GM18873 (cell line): ENCODE results near the gene NACAD.
A peak's percentile ranks its signal among the peaks of the same experiment; 100 is the strongest.
"Not testable (repeated sequence)": the region's sequence is repeated elsewhere in the genome, so short reads cannot be mapped to it uniquely, and the experiment has no call there.

ENCODE experiments used
- ATAC-seq: cut with Tn5 transposase; IDR thresholded peaks from one replicate; pipeline ENCODE4 v1.9.1; 2021; ENCODE audit warnings: mild to moderate bottlenecking, moderate library complexity, moderate number of reproducible peaks; ENCODE audit not compliant: unreplicated experiment, low FRiP score

NACAD gene

GRCh38 chr7:45118292-45118691, 29.5 kb upstream of the NACAD start:
- ATAC-seq, result no peak

- ATAC-seq, result no peak
Measured at GRCh38 chr7:45117582-45117981, 28.8 kb upstream of the NACAD start.

GRCh38 chr7:45116048-45116447, 27.3 kb upstream of the NACAD start:
- no peak for ATAC-seq

- no peak for ATAC-seq
Measured at GRCh38 chr7:45114926-45115325, 26.2 kb upstream of the NACAD start.

- ATAC-seq, result not testable (repeated sequence)
Measured at GRCh38 chr7:45114257-45114656, 25.5 kb upstream of the NACAD start.

GRCh38 chr7:45112648-45113047, 23.9 kb upstream of the NACAD start:
- no peak for ATAC-seq

GRCh38 chr7:45111298-45112223, 22.8 kb upstream of the NACAD start, which contains the start of gene TBRG4:
Gene TBRG4 (minus strand): TSS chr7:45111697. CDS start chr7:45109237, 2,460 bp downstream.
- ATAC-seq, result peak; percentile 86

- ATAC-seq, result no peak
Measured at GRCh38 chr7:45108863-45109262, 20.1 kb upstream of the NACAD start.

GRCh38 chr7:45107356-45107755, 18.6 kb upstream of the NACAD start:
- no peak for ATAC-seq

- ATAC-seq, result no peak
Measured at GRCh38 chr7:45106820-45107219, 18.1 kb upstream of the NACAD start.

- ATAC-seq, result no peak
Measured at GRCh38 chr7:45105588-45106188, 16.9 kb upstream of the NACAD start.

GRCh38 chr7:45104844-45105587, 16.2 kb upstream of the NACAD start:
- ATAC-seq, result no peak

GRCh38 chr7:45103958-45104843, 15.4 kb upstream of the NACAD start:
- no peak for ATAC-seq

- no peak for ATAC-seq
Measured at GRCh38 chr7:45102785-45103712, 14.3 kb upstream of the NACAD start.

- ATAC-seq, result no peak
Measured at GRCh38 chr7:45101748-45102147, 13.0 kb upstream of the NACAD start.

GRCh38 chr7:45100761-45101480, 12.2 kb upstream of the NACAD start:
- no peak for ATAC-seq

GRCh38 chr7:45099891-45100760, 11.4 kb upstream of the NACAD start:
- ATAC-seq, result no peak
